Measurements from ENCODE around the gene CKAP4. TPM values are rescaled to one million over a fixed set of nuclear protein-coding genes. Genes with fewer than 3 reads are reported as not detected.
A peak's percentile ranks its signal among the peaks of the same experiment; 100 is the strongest.

The CKAP4 gene
- total and polyA plus RNA-seq, 7 experiments from 2014 or later: 4.3 to 27.2 (median 12.8) TPM

GRCh38 chr12:106248312-106248845, 559 bp upstream of the CKAP4 start:
- ChIA-PET POLR2A (interaction anchor here (1.0 to 11.7 kb wide), 6 partner anchors 22 to 55 kb away, joined by 3 to 188 read pairs (median 6); partner anchors contain the start of gene TCP11L2), CTCF (no interaction called here)
- Histone ChIP-seq H3K9me3 (ENCODE audit: control insufficient read depth in 2 of 3, low read length in 3 of 3) (no peaks in the 10 kb centered on the region), H3K27me3 (ENCODE audit: control insufficient read depth in 2 of 2, insufficient read depth in 2 of 2, low read length in 2 of 2) (no peaks in the 10 kb centered on the region), H3K4me1 (ENCODE audit: control insufficient read depth in 2 of 2, insufficient read depth in 2 of 2, low read length in 2 of 2) (peaks cover 17 to 22% of the 10 kb centered on the region in 2 donors), H3K4me3 (ENCODE audit: low read length) (peak overlapping the region; percentile 69), H3K27ac (ENCODE audit: low read depth, low read length) (peak overlapping the region; percentile 80), H3K36me3 (ENCODE audit: control insufficient read depth in 2 of 3, insufficient read depth in 3 of 3, low read length in 3 of 3) (no peaks in the 10 kb centered on the region)
- intact Hi-C loops (cut with micrococcal nuclease): loop anchor here (1.0 to 10.0 kb wide), 8 partner anchors 21 to 1014 kb away; partner anchors contain the start of genes CRY1 (in 2 of the 2), APPL2 (in 1 of the 2), C12orf75 (in 1 of the 2) and POLR3B (in 1 of the 2)
- Mint-ChIP-seq H3K27me3 (peaks cover 0 to 19% (median 0%) of the 10 kb centered on the region in 5 donors), H3K36me3 (peaks cover 0 to 3% (median 0%) of the 10 kb centered on the region in 5 donors), H3K4me1 (peaks cover 13 to 33% (median 28%) of the 10 kb centered on the region in 7 donors), H3K27ac (peak overlapping the region; percentile 58 to 98 (median 94)), H3K9me3 (no peaks in the 10 kb centered on the region), H3K4me3 (peak overlapping the region; percentile 55 to 92 (median 86))
- DNase-seq: peak in 3 of 9 donors; percentile 27 to 50 (median 30)
- peak; percentile 17 for ATAC-seq

GRCh38 chr12:106246891-106247673, 738 bp downstream of the CKAP4 start:
- POLR2A ChIA-PET: interaction anchor here (0.8 to 11.7 kb wide), 12 partner anchors 13 to 64 kb away, joined by 3 to 188 read pairs (median 4); partner anchors contain the start of gene TCP11L2
- DNase-seq: peak; percentile 25 to 66 (median 59)
- Histone ChIP-seq H3K9me3 (ENCODE audit: control insufficient read depth in 2 of 3, low read length in 3 of 3) (no peaks in the 10 kb centered on the region), H3K27ac (ENCODE audit: low read depth, low read length) (peak overlapping the region; percentile 80), H3K4me1 (ENCODE audit: control insufficient read depth in 2 of 2, insufficient read depth in 2 of 2, low read length in 2 of 2) (peaks cover 17 to 22% of the 10 kb centered on the region in 2 donors), H3K4me3 (ENCODE audit: low read length) (peak overlapping the region; percentile 60), H3K27me3 (ENCODE audit: control insufficient read depth in 2 of 2, insufficient read depth in 2 of 2, low read length in 2 of 2) (no peaks in the 10 kb centered on the region), H3K36me3 (ENCODE audit: control insufficient read depth in 2 of 3, insufficient read depth in 3 of 3, low read length in 3 of 3) (no peaks in the 10 kb centered on the region)
- peaks cover 13 to 37% (median 31%) of the 10 kb centered on the region in 7 donors for H3K4me1 Mint-ChIP-seq
- peak; percentile 56 for ATAC-seq
- H3K9me3 Mint-ChIP-seq: no peaks in the 10 kb centered on the region
- CTCF ChIA-PET: interaction anchor here (1.0 to 1.5 kb wide), 3 partner anchors 20 to 54 kb away, joined by 3 to 5 read pairs (median 3); no protein-coding TSS in a partner anchor
- peaks cover 0 to 3% (median 0%) of the 10 kb centered on the region in 5 donors for H3K36me3 Mint-ChIP-seq
- peaks cover 0 to 19% (median 0%) of the 10 kb centered on the region in 5 donors for H3K27me3 Mint-ChIP-seq
- intact Hi-C loops (cut with micrococcal nuclease): loop anchor here (1.0 to 10.0 kb wide), 7 partner anchors 20 to 1012 kb away; partner anchors contain the start of genes CRY1 (in 2 of the 2), APPL2 (in 1 of the 2), C12orf75 (in 1 of the 2) and POLR3B (in 1 of the 2)
- peak overlapping the region in 8 of 9 donors; percentile 29 to 87 (median 68) for H3K27ac Mint-ChIP-seq
- H3K4me3 Mint-ChIP-seq: peak overlapping the region; percentile 53 to 88 (median 80)

- H3K4me3 Mint-ChIP-seq: peak overlapping the region; percentile 29 to 88 (median 76)
- H3K36me3 Mint-ChIP-seq: peaks cover 0 to 5% (median 3%) of the 10 kb centered on the region in 5 donors
- intact Hi-C loops (cut with micrococcal nuclease): loop anchor here (5.0 to 10.0 kb wide), 4 partner anchors 112 to 1011 kb away; partner anchors contain the start of genes CRY1 (in 2 of the 2), APPL2 (in 1 of the 2), C12orf75 (in 1 of the 2) and POLR3B (in 1 of the 2)
- H3K9me3 Mint-ChIP-seq: no peaks in the 10 kb centered on the region
- H3K27me3 Mint-ChIP-seq: peaks cover 0 to 19% (median 0%) of the 10 kb centered on the region in 5 donors
- ATAC-seq (no peak), DNase-seq (no peak)
- Histone ChIP-seq H3K27me3 (ENCODE audit: control insufficient read depth in 2 of 2, insufficient read depth in 2 of 2, low read length in 2 of 2) (no peaks in the 10 kb centered on the region), H3K36me3 (ENCODE audit: control insufficient read depth in 2 of 3, insufficient read depth in 3 of 3, low read length in 3 of 3) (no peaks in the 10 kb centered on the region), H3K9me3 (ENCODE audit: control insufficient read depth in 2 of 3, low read length in 3 of 3) (no peaks in the 10 kb centered on the region), H3K27ac (ENCODE audit: low read depth, low read length) (no peak overlapping the region), H3K4me1 (ENCODE audit: control insufficient read depth in 2 of 2, insufficient read depth in 2 of 2, low read length in 2 of 2) (peaks cover 17 to 22% of the 10 kb centered on the region in 2 donors), H3K4me3 (ENCODE audit: low read length) (no peak overlapping the region)
- ChIA-PET CTCF (interaction anchor here (0.6 to 1.5 kb wide), 2 partner anchors 18 to 33 kb away, joined by 3 to 5 read pairs; no protein-coding TSS in a partner anchor), POLR2A (interaction anchor here (0.6 to 11.7 kb wide), 5 partner anchors 11 to 65 kb away, joined by 4 to 188 read pairs (median 4); partner anchors contain the start of gene TCP11L2)
- H3K4me1 Mint-ChIP-seq: peaks cover 13 to 37% (median 31%) of the 10 kb centered on the region in 7 donors
- peak overlapping the region in 3 of 9 donors; percentile 33 to 86 (median 67) for H3K27ac Mint-ChIP-seq
Measured at GRCh38 chr12:106245767-106246166, 2.1 kb downstream of the CKAP4 start.

- H3K27me3 ChIP-seq (ENCODE audit: control insufficient read depth in 2 of 2, insufficient read depth in 2 of 2, low read length in 2 of 2): no peaks in the 10 kb centered on the region
- ChIA-PET CTCF (no interaction called here), POLR2A (interaction anchor here (11.7 kb wide), 1 partner anchor 60 kb away, joined by 188 read pairs; the partner anchor contains the start of gene TCP11L2)
- Mint-ChIP-seq H3K4me1 (peaks cover 6 to 23% (median 17%) of the 10 kb centered on the region in 7 donors), H3K27ac (no peak overlapping the region), H3K36me3 (peaks cover 0 to 13% (median 9%) of the 10 kb centered on the region in 5 donors), H3K4me3 (no peak overlapping the region), H3K9me3 (no peaks in the 10 kb centered on the region), H3K27me3 (peaks cover 0 to 3% (median 0%) of the 10 kb centered on the region in 5 donors)
- H3K4me3 ChIP-seq (ENCODE audit: low read length): no peak overlapping the region
- H3K36me3 ChIP-seq (ENCODE audit: control insufficient read depth in 2 of 3, insufficient read depth in 3 of 3, low read length in 3 of 3): peaks cover 0 to 17% (median 0%) of the 10 kb centered on the region in 3 experiments
- no peak overlapping the region for H3K27ac ChIP-seq (ENCODE audit: low read depth, low read length)
- intact Hi-C loops (cut with micrococcal nuclease): loop anchor here in 1 of 2 donors (10.0 kb wide), 1 partner anchor 1009 kb away; the partner anchor contains the start of gene APPL2
- H3K9me3 ChIP-seq (ENCODE audit: control insufficient read depth in 2 of 3, low read length in 3 of 3): no peaks in the 10 kb centered on the region
- ATAC-seq (no peak), DNase-seq (no peak)
- peaks cover 14 to 17% of the 10 kb centered on the region in 2 donors for H3K4me1 ChIP-seq (ENCODE audit: control insufficient read depth in 2 of 2, insufficient read depth in 2 of 2, low read length in 2 of 2)
Measured at GRCh38 chr12:106243620-106244019, 4.2 kb downstream of the CKAP4 start.

- DNase-seq (no peak), ATAC-seq (no peak)
- POLR2A ChIA-PET: interaction anchor here (11.7 kb wide), 1 partner anchor 62 kb away, joined by 188 read pairs; the partner anchor contains the start of gene TCP11L2
- Histone ChIP-seq H3K27ac (ENCODE audit: low read depth, low read length) (no peak overlapping the region), H3K4me3 (ENCODE audit: low read length) (no peak overlapping the region), H3K4me1 (ENCODE audit: control insufficient read depth in 2 of 2, insufficient read depth in 2 of 2, low read length in 2 of 2) (peaks cover 1 to 2% of the 10 kb centered on the region in 2 donors), H3K36me3 (ENCODE audit: control insufficient read depth in 2 of 3, insufficient read depth in 3 of 3, low read length in 3 of 3) (peaks cover 0 to 18% (median 0%) of the 10 kb centered on the region in 3 experiments), H3K9me3 (ENCODE audit: control insufficient read depth in 2 of 3, low read length in 3 of 3) (no peaks in the 10 kb centered on the region), H3K27me3 (ENCODE audit: control insufficient read depth in 2 of 2, insufficient read depth in 2 of 2, low read length in 2 of 2) (no peaks in the 10 kb centered on the region)
- Mint-ChIP-seq H3K9me3 (no peaks in the 10 kb centered on the region), H3K4me3 (no peak overlapping the region), H3K4me1 (peaks cover 3 to 15% (median 11%) of the 10 kb centered on the region in 7 donors), H3K36me3 (peaks cover 0 to 24% (median 9%) of the 10 kb centered on the region in 5 donors), H3K27ac (no peak overlapping the region), H3K27me3 (peaks cover 0 to 3% (median 0%) of the 10 kb centered on the region in 5 donors)
- intact Hi-C loops (cut with micrococcal nuclease): loop anchor here in 1 of 2 donors (10.0 kb wide), 1 partner anchor 1006 kb away; the partner anchor contains the start of gene APPL2
- CTCF ChIA-PET: no interaction called here
Measured at GRCh38 chr12:106240821-106241220, 7.0 kb downstream of the CKAP4 start.
